Psoas muscle (tissue), 8 donors: ENCODE results near the gene POMT1. TPM values are rescaled to one million over a fixed set of nuclear protein-coding genes. Genes with fewer than 3 reads are reported as not detected.

Experiments
- ATAC-seq, 4 donors: fragments of 200-7000 bp; cut with Tn5 transposase; one replicate each; pipeline ENCODE4 v1.9.1; 2020; ENCODE audit warnings: moderate library complexity in 3 of 4, mild to moderate bottlenecking in 2 of 4
- DNase-seq, 2 donors: peaks; one replicate each; pipeline ENCODE4 v3.0.0-alpha.2; 2020
- H3K27ac ChIP-seq: fragments of 200-600 bp; one replicate; pipeline ENCODE4 v1.8.0; 2022
- H3K27me3 ChIP-seq, 3 donors: fragments of 200-600 bp in 1 of 3; one replicate each; pipeline versions ENCODE4 v1.6.1 to v1.8.0; 2013 to 2022; ENCODE audit warnings: low read length in 2 of 3, mild to moderate bottlenecking in 2 of 3, moderate library complexity in 1 of 3; ENCODE audit not compliant: insufficient read depth in 3 of 3
- H3K36me3 ChIP-seq, 2 donors: fragments of 200-600 bp in 1 of 2; one replicate each; pipeline versions ENCODE4 v1.6.1 to v1.8.0; 2013 to 2022; ENCODE audit warnings: low read depth in 1 of 2, mild to moderate bottlenecking in 1 of 2, moderate library complexity in 1 of 2; ENCODE audit not compliant: insufficient read depth in 1 of 2
- H3K4me1 ChIP-seq: fragments of 200-600 bp; one replicate; pipeline ENCODE4 v1.8.0; 2022
- H3K4me3 ChIP-seq: fragments of 200-600 bp; one replicate; pipeline ENCODE4 v1.8.0; 2022; ENCODE audit warnings: mild to moderate bottlenecking
- H3K9me3 ChIP-seq: fragments of 200-600 bp; one replicate; pipeline ENCODE4 v1.8.0; 2022
- CTCF ChIP-seq: fragments of 200-600 bp; IDR thresholded peaks from one replicate; pipeline ENCODE4 v1.8.0; 2022; ENCODE audit warnings: antibody characterized with exemption
- WGBS, 3 donors: extraction: QIAGEN DNeasy Blood & Tissue Kit; methylation state at CpG; one replicate each; pipeline versions ENCODE4 v1.1.6 to v1.1.7; 2013; 5-methylcytosine and 5-hydroxymethylcytosine counted together
- intact Hi-C, 2 donors: fragments of 100-400 bp; cut with DNase I; formaldehyde crosslinking; loops; one replicate each; pipeline versions ENCODE4 v1.11.0 to v1.14.2; 2022
- polyA plus RNA-seq, 3 donors: library from polyadenylated mRNA; stranded (reverse); fragments of 200-250 nt; gene quantifications; one replicate each; pipeline ENCODE4 v1.2.3, GENCODE V29; 2013
- total RNA-seq, 4 donors: library from RNA; stranded (reverse); fragmentation: NEBNext Ultra II Directional in 2 of 4; extraction: Animal tissue kit (Norgen Biotek cat#: 25700) in 2 of 4; gene quantifications; one replicate each; pipeline versions ENCODE4 v1.2.1 to v1.2.4, GENCODE V29; 2021 to 2023
- donor health status: healthy with polysubstance abuse.
- donor health status: DM: no; HTN: no; CAD: no; lungs with moderate emphysema.
- donor health status: Bipolar disorder and iron deficiency.
- donor health status: healthy.
- donor health status: DM: yes; HTN: yes; CAD: no.
- donor health status: DM: no; HTN: no; CAD: no.
- donor health status: DM: no; HTN: no; CAD: no.
- donor health status: DM: yes; HTN: yes; CAD: no.

Gene POMT1
- total and polyA plus RNA-seq, 7 donors = 10.9 to 30.8 (median 15.6) TPM

GRCh38 chr9:131559421-131560000 lies 56.8 kb downstream of the POMT1 start:
- ATAC-seq (no peak), DNase-seq (no peak)
- Histone ChIP-seq H3K36me3 (no peaks in the 10 kb centered on the region), H3K4me3 (no peak overlapping the region), H3K27ac (no peak overlapping the region), H3K9me3 (peaks cover 8% of the 10 kb centered on the region), H3K4me1 (no peaks in the 10 kb centered on the region), H3K27me3 (peaks cover 0 to 26% (median 8%) of the 10 kb centered on the region in 3 donors)
- intact Hi-C loops = no loop called here
- 44 to 71% (median 68%) methylated on average over 1 of the region's 1 CpG for WGBS, 3 donors
- TF ChIP-seq CTCF = no peak

GRCh38 chr9:131562032-131562959 lies 59.6 kb downstream of the POMT1 start:
- intact Hi-C loops = no loop called here
- WGBS, 3 donors = 60 to 65% (median 60%) methylated on average over 9 of the region's 9 CpGs
- ATAC-seq = no peak

GRCh38 chr9:131565369-131565768 lies 62.7 kb downstream of the POMT1 start:
- Histone ChIP-seq H3K36me3 (peaks cover 0 to 5% of the 10 kb centered on the region in 2 donors), H3K27me3 (no peaks in the 10 kb centered on the region), H3K4me3 (no peak overlapping the region), H3K4me1 (no peaks in the 10 kb centered on the region), H3K9me3 (peaks cover 8% of the 10 kb centered on the region), H3K27ac (no peak overlapping the region)
- WGBS, 3 donors = 94 to 98% (median 94%) methylated on average over 5 of the region's 5 CpGs
- intact Hi-C loops = no loop called here
- DNase-seq (no peak), ATAC-seq (no peak)
- no peak for TF ChIP-seq CTCF

More at GRCh38 chr9:131562032-131562959, 59.6 kb downstream of the POMT1 start:
- no peaks in the 10 kb centered on the region for H3K4me1 ChIP-seq
- no peak for TF ChIP-seq CTCF
- no peak for DNase-seq
- H3K9me3 ChIP-seq = peaks cover 8% of the 10 kb centered on the region
- H3K27ac ChIP-seq = no peak overlapping the region
- peaks cover 0 to 4% (median 0%) of the 10 kb centered on the region in 3 donors for H3K27me3 ChIP-seq
- H3K36me3 ChIP-seq = no peaks in the 10 kb centered on the region
- H3K4me3 ChIP-seq = no peak overlapping the region

- ATAC-seq = no peak
- Histone ChIP-seq H3K27ac (no peak overlapping the region), H3K9me3 (peaks cover 8% of the 10 kb centered on the region), H3K27me3 (no peaks in the 10 kb centered on the region), H3K4me3 (no peak overlapping the region), H3K4me1 (no peaks in the 10 kb centered on the region), H3K36me3 (peaks cover 0 to 7% of the 10 kb centered on the region in 2 donors)
- intact Hi-C loops = no loop called here
- WGBS, 3 donors = 92 to 100% (median 98%) methylated on average over 3 of the region's 3 CpGs
- no peak for DNase-seq
- TF ChIP-seq CTCF = no peak
Measured at GRCh38 chr9:131566158-131566557, 63.4 kb downstream of the POMT1 start.
